ENCODE results near the gene PDK2. TPM values are rescaled to one million over a fixed set of nuclear protein-coding genes. Genes with fewer than 3 reads are reported as not detected.

Gene PDK2
- total RNA-seq, 2 donors from 2014 or later, result 19.9 to 20.9 TPM

DNA sequence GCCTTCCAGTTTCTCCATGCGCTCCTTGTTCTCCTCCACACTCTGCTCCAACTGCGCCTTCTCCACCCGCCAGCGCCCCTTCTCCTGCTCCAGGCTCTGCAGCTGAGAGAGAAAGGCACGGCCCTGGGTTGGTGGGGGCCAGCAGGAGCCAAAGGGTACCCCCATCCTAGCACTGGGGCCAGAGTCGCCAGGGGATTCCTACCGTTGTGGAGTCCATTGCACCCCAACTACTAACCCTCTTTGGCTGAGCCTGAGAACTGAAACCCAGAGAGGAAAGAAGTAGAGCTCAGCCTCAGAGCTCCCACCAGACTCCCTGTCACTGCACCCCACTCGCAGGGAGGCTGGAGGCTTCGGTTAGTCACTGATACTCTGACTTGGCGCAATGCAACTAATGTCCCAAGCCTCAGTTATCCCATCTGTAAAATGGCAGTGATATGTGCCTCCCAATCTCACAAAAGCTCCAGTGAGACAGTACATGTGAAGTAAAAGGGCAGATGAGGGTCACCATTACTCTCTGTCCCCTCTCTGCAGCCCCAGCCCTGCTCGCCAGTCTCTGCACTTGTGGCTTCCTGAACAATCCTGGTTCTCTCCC lies 41.0 kb downstream of the PDK2 start:
- no peak for DNase-seq
- H3K27me3 Mint-ChIP-seq, result no peaks in the 10 kb centered on the region
- no peak overlapping the region for H3K4me3 Mint-ChIP-seq
- peaks cover 7% of the 10 kb centered on the region for H3K36me3 Mint-ChIP-seq (ENCODE audit: low read depth)
- no peak overlapping the region for H3K27ac Mint-ChIP-seq
- no peaks in the 10 kb centered on the region for H3K9me3 ChIP-seq (ENCODE audit: control insufficient read depth, low read length, poor library complexity, severe bottlenecking)
- H3K4me1 Mint-ChIP-seq, result peaks cover 51% of the 10 kb centered on the region
- no peak for ATAC-seq

DNA sequence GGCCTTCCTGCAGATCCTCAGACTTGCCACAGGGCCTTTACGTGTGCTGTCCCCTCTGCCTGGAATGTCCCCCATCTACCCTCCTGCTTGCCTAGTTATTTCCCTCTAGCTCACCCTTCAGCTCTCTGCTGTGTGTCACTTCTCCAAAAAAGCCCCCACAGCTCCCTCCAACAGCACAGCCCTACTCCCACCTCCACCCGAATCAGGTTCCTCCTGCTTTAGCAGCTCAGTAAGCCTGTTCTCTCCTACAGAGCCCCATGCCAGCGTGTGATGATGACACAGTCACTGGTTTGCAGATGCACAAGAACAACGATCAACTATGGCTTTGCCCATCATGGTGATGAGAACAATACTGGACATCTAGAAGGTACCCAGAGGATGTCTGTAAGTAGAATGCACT lies 41.9 kb downstream of the PDK2 start:
- Mint-ChIP-seq H3K4me3 (peak overlapping the region; percentile 49), H3K36me3 (ENCODE audit: low read depth) (peaks cover 10% of the 10 kb centered on the region), H3K4me1 (peaks cover 53% of the 10 kb centered on the region), H3K27me3 (no peaks in the 10 kb centered on the region), H3K27ac (no peak overlapping the region)
- DNase-seq (no peak), ATAC-seq (no peak)
- H3K9me3 ChIP-seq (ENCODE audit: control insufficient read depth, low read length, poor library complexity, severe bottlenecking), result no peaks in the 10 kb centered on the region

DNA sequence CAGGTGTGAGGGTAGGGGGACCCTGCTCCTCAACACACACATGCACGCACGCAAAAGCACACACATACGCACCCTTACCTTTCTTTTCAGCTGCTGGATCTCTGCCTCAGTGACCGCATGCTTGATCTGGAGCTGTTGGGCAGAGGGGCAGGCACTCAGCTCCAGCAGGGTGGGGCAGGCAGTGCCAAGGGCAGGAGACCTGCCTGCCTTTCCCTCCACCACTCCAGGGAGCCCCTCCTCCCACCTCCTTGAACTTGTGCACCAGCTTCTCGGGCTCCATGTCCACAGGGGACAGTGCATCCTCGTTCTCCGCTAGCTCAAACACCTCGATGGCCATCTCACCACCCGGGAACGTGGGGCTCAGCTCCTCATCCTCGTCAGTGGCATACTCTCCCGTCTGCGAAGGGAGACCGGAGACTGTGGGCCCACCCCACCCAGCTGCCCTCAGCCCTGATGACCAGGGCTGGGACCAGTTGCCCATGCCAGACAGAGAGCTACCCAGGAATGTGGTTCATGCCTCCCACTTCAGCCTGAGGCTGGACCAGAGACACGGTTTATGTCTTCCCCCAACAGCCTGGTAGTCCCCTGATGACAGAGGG lies 44.1 kb downstream of the PDK2 start:
- H3K9me3 ChIP-seq (ENCODE audit: control insufficient read depth, low read length, poor library complexity, severe bottlenecking), result no peaks in the 10 kb centered on the region
- Mint-ChIP-seq H3K4me1 (peaks cover 69% of the 10 kb centered on the region), H3K27me3 (no peaks in the 10 kb centered on the region), H3K4me3 (peak overlapping the region; percentile 3), H3K27ac (peak overlapping the region; percentile 91), H3K36me3 (ENCODE audit: low read depth) (peaks cover 18% of the 10 kb centered on the region)
- ATAC-seq (no peak), DNase-seq (no peak)

DNA sequence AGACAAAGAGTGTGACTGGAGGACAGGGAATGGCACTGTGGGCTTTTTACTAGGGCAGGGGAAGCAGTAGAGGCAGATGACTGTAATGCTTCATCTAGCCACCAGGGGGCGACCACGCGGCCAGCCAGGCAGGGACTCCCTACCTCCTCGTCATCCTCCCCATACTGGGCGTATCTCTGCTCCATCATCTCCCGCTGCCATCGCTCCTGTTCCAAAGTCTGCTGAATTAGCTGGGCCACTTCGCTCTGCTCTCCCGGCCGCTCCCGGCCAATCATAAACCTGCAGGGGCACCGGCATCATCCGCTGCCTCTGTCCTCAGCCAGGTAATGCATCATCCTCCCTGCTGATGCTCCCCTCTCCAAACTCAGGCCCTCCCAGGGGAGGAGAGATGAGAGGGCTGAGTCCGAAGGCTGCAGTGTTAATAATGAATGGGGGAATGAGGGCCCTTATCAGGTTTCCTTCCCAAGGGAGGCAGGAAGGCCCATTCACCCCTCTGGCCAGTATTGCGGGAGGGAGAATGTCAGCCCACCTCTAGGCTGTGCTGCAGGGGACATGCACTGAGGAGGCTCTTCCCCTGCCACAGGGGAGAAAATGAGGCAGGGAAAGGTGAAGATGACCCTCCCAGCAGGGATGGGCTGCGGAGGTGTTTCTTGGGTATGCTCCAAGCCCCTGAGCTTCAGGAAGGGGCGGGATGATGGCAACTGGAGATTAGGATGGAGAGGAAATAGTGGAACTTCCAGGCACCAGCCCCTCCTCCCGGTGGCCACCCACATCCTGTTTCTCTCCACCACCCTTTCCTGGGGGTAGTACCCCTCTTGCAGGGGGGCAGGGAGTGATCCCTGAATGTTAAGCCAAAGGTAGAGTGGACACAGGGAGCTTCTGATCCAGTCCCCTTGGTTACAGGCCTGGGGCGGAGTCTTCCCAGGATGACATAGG lies 45.1 kb downstream of the PDK2 start:
- peak overlapping the region; percentile 91 for H3K4me3 Mint-ChIP-seq
- H3K27ac Mint-ChIP-seq, result peak overlapping the region; percentile 91
- no peaks in the 10 kb centered on the region for H3K9me3 ChIP-seq (ENCODE audit: control insufficient read depth, low read length, poor library complexity, severe bottlenecking)
- DNase-seq (peak; percentile 70 to 77 (median 71)), ATAC-seq (peak; percentile 89)
- peaks cover 22% of the 10 kb centered on the region for H3K36me3 Mint-ChIP-seq (ENCODE audit: low read depth)
- H3K27me3 Mint-ChIP-seq, result no peaks in the 10 kb centered on the region
- peaks cover 77% of the 10 kb centered on the region for H3K4me1 Mint-ChIP-seq

DNA sequence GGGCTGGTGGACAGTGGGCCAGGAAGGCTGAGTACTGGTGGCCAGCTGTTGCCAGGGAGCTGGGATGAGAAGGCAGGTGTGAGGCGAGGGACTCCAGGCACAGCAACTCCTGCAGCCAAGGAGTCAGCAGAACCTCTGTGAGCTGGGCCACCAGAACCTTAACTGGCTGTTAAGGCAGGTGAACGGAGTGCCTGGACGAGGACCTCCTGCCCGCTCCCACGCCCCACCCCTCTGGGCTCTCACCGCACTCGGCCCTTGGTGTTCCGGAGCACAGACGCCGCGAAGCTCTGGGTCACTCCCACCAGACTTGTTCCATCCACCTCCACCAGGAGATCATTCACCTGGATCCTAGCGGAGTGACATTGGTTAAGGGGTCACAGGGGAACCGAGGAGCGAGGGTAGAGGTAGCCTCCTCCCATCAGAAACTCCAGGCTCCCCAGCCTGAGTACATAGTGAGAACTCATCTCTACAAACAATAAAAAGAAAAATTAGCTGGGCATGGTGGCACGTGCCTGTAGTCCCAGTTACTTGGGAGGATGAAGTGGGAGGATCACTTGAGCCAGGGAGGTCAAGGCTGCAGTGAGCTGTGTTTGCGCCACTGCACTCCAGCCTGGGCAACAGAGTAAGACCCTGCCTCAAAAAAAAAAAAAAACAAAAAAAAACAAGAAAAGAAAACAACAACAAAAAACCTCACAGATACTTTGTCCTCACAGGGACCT lies 46.0 kb downstream of the PDK2 start:
- peak overlapping the region; percentile 91 for H3K27ac Mint-ChIP-seq
- peak overlapping the region; percentile 91 for H3K4me3 Mint-ChIP-seq
- H3K36me3 Mint-ChIP-seq (ENCODE audit: low read depth), result peaks cover 22% of the 10 kb centered on the region
- peaks cover 83% of the 10 kb centered on the region for H3K4me1 Mint-ChIP-seq
- no peaks in the 10 kb centered on the region for H3K27me3 Mint-ChIP-seq
- H3K9me3 ChIP-seq (ENCODE audit: control insufficient read depth, low read length, poor library complexity, severe bottlenecking), result no peaks in the 10 kb centered on the region
- no peak for ATAC-seq
- no peak for DNase-seq

DNA sequence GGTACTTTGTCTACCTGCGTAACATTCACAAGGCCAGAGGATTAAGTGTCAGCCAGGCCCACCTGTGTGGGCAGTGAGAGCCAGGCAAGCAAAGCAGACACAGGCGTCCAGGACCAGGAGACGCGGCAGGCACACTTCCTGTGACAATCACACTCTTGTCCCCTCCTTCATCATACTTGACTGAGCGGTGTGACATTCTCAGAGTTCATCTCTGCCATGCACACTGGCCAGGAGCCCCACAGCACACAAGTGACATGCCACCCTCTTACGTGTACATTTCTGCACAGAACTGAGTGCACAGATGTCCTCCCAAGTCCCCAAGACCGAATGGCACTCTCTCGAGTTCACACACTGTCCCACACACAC lies 46.6 kb downstream of the PDK2 start:
- H3K27me3 Mint-ChIP-seq, result no peaks in the 10 kb centered on the region
- no peak for ATAC-seq
- H3K27ac Mint-ChIP-seq, result peak overlapping the region; percentile 91
- peaks cover 83% of the 10 kb centered on the region for H3K4me1 Mint-ChIP-seq
- DNase-seq, result no peak
- no peaks in the 10 kb centered on the region for H3K9me3 ChIP-seq (ENCODE audit: control insufficient read depth, low read length, poor library complexity, severe bottlenecking)
- peaks cover 18% of the 10 kb centered on the region for H3K36me3 Mint-ChIP-seq (ENCODE audit: low read depth)
- peak overlapping the region; percentile 91 for H3K4me3 Mint-ChIP-seq

DNA sequence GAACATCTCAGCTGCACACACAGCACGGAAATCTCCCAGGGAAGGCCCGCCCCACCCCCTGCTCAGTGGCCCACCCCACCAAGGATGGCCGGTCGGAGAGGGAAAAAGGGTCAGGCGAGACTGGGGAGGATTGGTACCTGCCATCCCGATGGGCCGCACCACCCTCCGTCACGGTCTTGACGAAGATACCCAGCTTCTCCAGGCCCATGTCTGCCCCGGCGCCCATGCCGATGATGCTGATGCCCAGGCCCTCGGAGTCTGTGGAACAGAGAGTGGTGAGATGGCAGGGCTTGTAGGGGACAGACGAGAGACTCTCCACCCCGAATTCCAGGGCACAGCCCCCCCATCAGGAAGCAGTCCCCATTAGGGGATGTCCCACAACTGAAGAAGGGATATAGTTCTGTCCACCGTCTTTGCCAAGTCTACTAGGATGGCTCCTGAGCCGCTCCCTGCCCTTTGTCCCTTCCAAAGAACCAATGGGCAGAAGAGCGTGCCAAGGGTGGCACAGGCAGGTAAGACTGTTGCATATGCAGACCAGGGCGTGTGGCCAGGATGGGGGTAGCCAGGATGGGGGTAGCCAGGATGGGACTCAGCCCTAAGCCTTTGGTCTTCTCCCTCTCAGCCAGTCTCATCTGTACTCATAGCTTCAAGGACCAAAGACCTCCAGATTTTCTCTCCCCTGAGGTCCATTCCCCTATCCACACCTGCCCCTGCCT lies 48.5 kb downstream of the PDK2 start:
- Mint-ChIP-seq H3K27ac (peak overlapping the region; percentile 91), H3K36me3 (ENCODE audit: low read depth) (peaks cover 21% of the 10 kb centered on the region), H3K4me1 (peaks cover 80% of the 10 kb centered on the region), H3K27me3 (no peaks in the 10 kb centered on the region), H3K4me3 (peak overlapping the region; percentile 67)
- no peak for ATAC-seq
- DNase-seq, result no peak
- H3K9me3 ChIP-seq (ENCODE audit: control insufficient read depth, low read length, poor library complexity, severe bottlenecking), result no peaks in the 10 kb centered on the region

DNA sequence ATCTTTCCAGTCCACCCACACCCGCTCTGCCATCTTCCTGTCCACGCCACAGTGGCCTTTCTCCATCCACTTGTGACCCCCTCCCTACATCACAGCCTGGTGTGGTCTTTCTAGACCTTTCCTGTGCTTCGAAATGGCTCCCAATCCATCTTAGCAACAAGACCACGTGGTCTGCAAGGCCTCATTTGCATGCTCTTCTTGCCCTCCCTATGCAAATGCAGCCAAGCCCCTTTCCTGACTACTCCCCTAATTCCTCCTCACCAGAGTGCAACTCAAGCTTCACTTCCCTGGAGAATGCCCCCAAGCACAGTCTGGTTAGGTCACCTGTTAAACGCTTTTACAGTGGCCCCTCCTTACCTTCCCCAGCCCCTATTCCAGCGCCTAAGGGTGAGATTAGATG lies 49.2 kb downstream of the PDK2 start:
- H3K27ac Mint-ChIP-seq, result peak overlapping the region; percentile 91
- peaks cover 21% of the 10 kb centered on the region for H3K36me3 Mint-ChIP-seq (ENCODE audit: low read depth)
- H3K4me3 Mint-ChIP-seq, result peak overlapping the region; percentile 67
- H3K27me3 Mint-ChIP-seq, result no peaks in the 10 kb centered on the region
- ATAC-seq (no peak), DNase-seq (no peak)
- no peaks in the 10 kb centered on the region for H3K9me3 ChIP-seq (ENCODE audit: control insufficient read depth, low read length, poor library complexity, severe bottlenecking)
- peaks cover 80% of the 10 kb centered on the region for H3K4me1 Mint-ChIP-seq

DNA sequence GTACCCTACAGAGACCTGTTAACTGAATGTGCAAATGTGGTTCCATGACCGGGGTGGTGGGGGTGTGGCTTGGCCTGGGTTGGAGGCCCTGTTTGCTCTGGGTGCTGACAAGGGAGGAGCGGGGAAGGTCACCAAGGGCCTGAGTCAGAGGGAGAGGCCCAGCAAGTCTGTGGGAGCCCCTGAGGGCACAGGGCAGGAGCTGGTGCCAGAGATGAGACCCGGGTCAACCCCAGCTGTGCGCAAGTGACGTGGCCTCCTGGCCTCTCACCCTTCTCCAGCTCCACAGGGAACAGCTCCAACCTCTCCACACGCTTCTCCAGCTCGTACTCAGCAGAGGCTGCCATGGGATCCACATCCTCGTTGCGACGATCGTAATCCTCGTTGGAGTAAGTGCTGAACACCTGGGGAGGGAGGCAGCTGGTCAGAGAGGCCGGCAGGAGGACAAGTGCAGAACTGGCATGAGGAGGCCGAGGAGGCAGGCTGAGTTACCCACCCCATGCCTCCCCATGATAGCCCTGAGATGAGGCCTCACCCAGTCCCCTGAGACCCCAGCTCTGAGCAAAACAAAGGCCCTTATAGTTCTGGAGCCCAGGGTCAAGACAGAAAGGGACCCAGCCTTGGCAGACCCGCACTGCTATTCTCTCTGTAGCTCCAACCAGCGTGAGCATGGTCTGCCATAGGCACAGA lies 49.8 kb downstream of the PDK2 start:
- H3K9me3 ChIP-seq (ENCODE audit: control insufficient read depth, low read length, poor library complexity, severe bottlenecking), result no peaks in the 10 kb centered on the region
- Mint-ChIP-seq H3K4me3 (peak overlapping the region; percentile 98), H3K27ac (peak overlapping the region; percentile 91), H3K27me3 (no peaks in the 10 kb centered on the region), H3K4me1 (peaks cover 73% of the 10 kb centered on the region), H3K36me3 (ENCODE audit: low read depth) (peaks cover 21% of the 10 kb centered on the region)
- DNase-seq (no peak), ATAC-seq (no peak)

DNA sequence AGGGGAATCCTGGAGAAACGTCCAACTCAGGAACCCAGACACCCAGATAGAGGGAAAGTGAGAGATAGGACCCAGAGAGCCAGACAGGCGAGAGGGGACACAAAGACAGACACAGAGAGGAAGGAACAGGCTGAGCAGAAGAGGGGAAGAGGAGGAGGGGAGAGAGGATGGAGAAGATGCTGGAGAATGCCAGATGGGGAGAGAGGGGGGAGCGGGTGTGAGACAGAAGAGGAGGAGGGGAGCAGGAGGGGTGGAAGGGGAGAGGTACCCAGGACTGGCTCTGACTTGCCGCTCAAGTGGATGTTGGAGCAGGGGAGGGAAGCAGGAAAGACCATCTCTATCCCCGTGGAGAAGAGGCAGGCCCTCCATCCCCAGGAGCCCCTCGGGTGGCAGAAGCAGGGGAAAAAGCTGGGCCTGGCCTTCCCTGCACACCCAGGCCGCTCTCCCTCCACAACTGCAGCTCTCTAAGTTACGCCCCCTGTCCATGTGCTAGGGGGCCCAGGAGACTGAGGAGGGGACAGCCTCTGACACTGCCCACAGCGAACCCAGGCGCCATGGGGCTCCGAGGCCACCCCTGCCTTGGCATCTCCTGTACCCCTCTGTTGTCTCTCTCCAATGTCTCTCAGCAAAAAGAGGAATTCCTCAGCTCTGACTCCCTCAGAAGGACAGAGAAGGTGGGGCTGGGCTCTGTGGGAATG lies 50.5 kb downstream of the PDK2 start:
- DNase-seq, result no peak
- no peaks in the 10 kb centered on the region for H3K27me3 Mint-ChIP-seq
- peaks cover 66% of the 10 kb centered on the region for H3K4me1 Mint-ChIP-seq
- peak overlapping the region; percentile 98 for H3K27ac Mint-ChIP-seq
- peak overlapping the region; percentile 98 for H3K4me3 Mint-ChIP-seq
- ATAC-seq, result no peak
- H3K36me3 Mint-ChIP-seq (ENCODE audit: low read depth), result peaks cover 21% of the 10 kb centered on the region
- H3K9me3 ChIP-seq (ENCODE audit: control insufficient read depth, low read length, poor library complexity, severe bottlenecking), result no peaks in the 10 kb centered on the region

DNA sequence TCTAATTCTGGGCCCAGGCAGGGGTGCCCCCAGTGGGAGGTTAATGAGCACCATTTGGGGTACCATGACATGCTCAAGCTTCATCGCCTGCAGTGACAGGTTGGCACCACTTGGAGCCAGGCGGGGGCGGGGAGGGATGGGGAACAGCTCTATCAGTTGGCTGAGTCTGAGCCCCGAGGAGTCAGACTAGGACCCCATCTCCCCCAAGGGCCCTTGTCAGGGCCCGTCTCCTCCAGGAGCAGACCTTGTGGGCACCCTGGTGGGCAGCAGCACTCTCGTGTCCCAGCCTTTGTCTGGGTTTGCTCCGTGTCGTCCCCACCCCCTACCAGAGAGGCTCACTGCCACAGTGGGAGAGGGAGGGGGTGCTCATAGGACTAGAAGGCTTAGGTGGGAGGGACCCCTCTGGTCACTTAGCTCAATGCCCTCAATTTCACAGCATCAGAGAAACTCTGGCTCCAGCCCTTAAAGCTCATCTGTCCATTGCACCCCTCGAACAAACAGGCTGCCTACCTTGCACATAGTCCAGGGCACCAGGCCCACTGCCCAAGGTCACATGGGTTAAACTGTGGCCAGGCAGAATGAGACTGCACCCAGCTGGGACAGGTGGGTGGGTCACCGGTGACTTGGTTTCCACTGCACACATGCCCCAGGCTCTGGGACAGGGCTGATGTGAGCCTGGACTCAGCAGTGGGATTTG lies 51.2 kb downstream of the PDK2 start:
- Mint-ChIP-seq H3K27me3 (no peaks in the 10 kb centered on the region), H3K4me1 (peaks cover 62% of the 10 kb centered on the region), H3K27ac (peak overlapping the region; percentile 98), H3K4me3 (peak overlapping the region; percentile 98), H3K36me3 (ENCODE audit: low read depth) (peaks cover 21% of the 10 kb centered on the region)
- ATAC-seq (no peak), DNase-seq (no peak)
- no peaks in the 10 kb centered on the region for H3K9me3 ChIP-seq (ENCODE audit: control insufficient read depth, low read length, poor library complexity, severe bottlenecking)

Data from T-helper 17 cell (primary cell).